Measurements from ENCODE around the gene ZDHHC4. TPM values are rescaled to one million over a fixed set of nuclear protein-coding genes. Genes with fewer than 3 reads are reported as not detected.
"Not testable (repeated sequence)": the region's sequence is repeated elsewhere in the genome, so short reads cannot be mapped to it uniquely, and the experiment has no call there.

The ZDHHC4 gene
- total and polyA plus RNA-seq, 3 donors from 2014 or later: 59.4 to 77.7 (median 75.8) TPM

- Histone ChIP-seq H3K27ac (no peak overlapping the region), H3K4me1 (peaks cover under 1% of the 10 kb centered on the region), H3K4me3 (no peak overlapping the region), H3K27me3 (no peaks in the 10 kb centered on the region), H3K9me3 (no peaks in the 10 kb centered on the region), H3K36me3 (ENCODE audit: low read depth, missing control alignments) (no peaks in the 10 kb centered on the region)
- TF ChIP-seq CTCF (IDR thresholded peaks at IDR 0.05) (no peak), POLR2A (IDR thresholded peaks at IDR 0.05) (no peak)
- DNase-seq: no peak
- WGBS, 2 donors: 64 to 66% methylated on average over 7 of the region's 7 CpGs
- intact Hi-C loops (cut with DNase I; ENCODE audit: low total_unique reads): no loop called here
Measured at GRCh38 chr7:6571160-6571779, 6.0 kb upstream of the ZDHHC4 start.

DNA sequence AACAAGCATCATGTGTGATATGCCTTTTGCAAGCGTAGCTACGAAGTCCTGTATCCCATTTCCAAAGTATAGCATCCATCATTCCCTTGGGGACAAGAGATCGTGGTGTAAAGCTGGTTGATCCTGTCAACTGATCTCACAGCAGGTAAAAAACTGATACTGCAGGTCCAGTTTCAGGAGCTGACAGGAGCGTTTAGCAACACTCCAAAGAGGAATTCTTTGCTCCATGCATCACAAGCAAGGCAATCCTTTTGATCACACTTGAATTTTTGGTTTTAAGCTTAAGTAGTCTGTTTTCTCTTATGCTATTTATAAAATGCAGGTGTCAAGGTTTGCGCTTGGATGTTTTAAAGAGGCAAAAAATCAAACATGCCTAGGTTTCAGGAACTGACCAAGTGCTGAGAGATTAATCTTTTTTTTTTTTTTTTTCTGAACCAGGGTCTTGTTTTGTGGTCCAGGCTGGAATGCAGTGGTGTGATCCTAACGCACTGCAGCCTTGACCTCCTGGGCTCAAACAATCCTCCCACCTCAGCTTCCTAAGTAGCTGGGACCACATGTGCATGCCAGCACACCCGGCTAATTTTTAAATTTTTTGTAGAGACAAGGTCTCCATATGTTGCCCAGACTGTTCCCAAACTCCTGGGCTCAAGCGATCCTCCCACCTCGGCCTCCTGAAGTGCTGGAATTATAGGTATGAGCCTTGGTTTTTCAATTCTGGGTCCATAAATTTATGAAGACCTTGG is 1.8 kb upstream of the ZDHHC4 start:
- no peaks in the 10 kb centered on the region for H3K36me3 ChIP-seq (ENCODE audit: low read depth, missing control alignments)
- H3K9me3 ChIP-seq: no peaks in the 10 kb centered on the region
- DNase-seq: no peak
- intact Hi-C loops (cut with DNase I; ENCODE audit: low total_unique reads): no loop called here
- WGBS, 2 donors: 55 to 57% methylated on average over 9 of the region's 9 CpGs
- H3K27ac ChIP-seq: no peak overlapping the region
- TF ChIP-seq POLR2A (IDR thresholded peaks at IDR 0.05): no peak
- no peak for TF ChIP-seq CTCF (IDR thresholded peaks at IDR 0.05)
- no peaks in the 10 kb centered on the region for H3K27me3 ChIP-seq
- H3K4me1 ChIP-seq: peaks cover 11% of the 10 kb centered on the region
- H3K4me3 ChIP-seq: no peak overlapping the region

GRCh38 chr7:6576024-6576866 is 1.0 kb upstream of the ZDHHC4 start:
- no peaks in the 10 kb centered on the region for H3K9me3 ChIP-seq
- H3K4me3 ChIP-seq: peak overlapping the region in 1 of 2 donors; percentile 70
- no peak for TF ChIP-seq POLR2A (IDR thresholded peaks at IDR 0.05)
- TF ChIP-seq CTCF (IDR thresholded peaks at IDR 0.05): no peak
- WGBS, 2 donors: 57 to 67% methylated on average over 6 to 14 of the region's 14 CpGs
- no peaks in the 10 kb centered on the region for H3K36me3 ChIP-seq (ENCODE audit: low read depth, missing control alignments)
- no peak for DNase-seq
- no peaks in the 10 kb centered on the region for H3K27me3 ChIP-seq
- H3K4me1 ChIP-seq: peaks cover 11% of the 10 kb centered on the region
- intact Hi-C loops (cut with DNase I; ENCODE audit: low total_unique reads): no loop called here
- H3K27ac ChIP-seq: no peak overlapping the region

DNA sequence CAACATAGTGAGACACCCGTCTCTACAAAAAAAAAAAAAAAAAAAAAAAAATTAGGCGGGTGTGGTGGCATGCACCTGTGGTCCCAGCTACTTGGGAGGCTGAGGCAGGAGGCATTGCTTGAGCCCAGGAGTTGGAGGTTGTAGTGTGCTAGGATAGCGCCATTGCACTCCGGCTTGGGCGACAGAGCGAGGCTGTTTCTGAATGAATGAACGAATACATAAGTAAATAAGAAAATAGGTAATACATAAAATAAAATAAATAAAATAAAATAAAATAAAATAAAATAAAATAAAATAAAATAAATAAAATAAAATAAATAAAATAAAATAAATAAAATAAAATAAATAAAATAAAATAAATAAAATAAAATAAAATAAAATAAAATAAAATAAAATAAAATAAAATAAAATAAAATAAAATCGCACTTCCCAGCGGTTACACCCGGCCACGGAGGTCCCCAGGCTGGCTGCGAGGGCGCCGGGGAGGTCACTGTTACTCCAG is 336 bp upstream of the ZDHHC4 start:
- H3K27me3 ChIP-seq; H3K9me3 ChIP-seq; DNase-seq; H3K36me3 ChIP-seq (ENCODE audit: low read depth, missing control alignments); intact Hi-C loops (cut with DNase I; ENCODE audit: low total_unique reads): not testable (repeated sequence)
- H3K4me1 ChIP-seq: peaks cover 11% of the 10 kb centered on the region
- 12 to 13% methylated on average over 13 to 14 of the region's 14 CpGs for WGBS, 2 donors
- H3K27ac ChIP-seq: peak overlapping the region; percentile 79 to 95
- H3K4me3 ChIP-seq: peak overlapping the region; percentile 70 to 77
